ENCODE results near the gene PRR36.

PRR36 gene

DNA sequence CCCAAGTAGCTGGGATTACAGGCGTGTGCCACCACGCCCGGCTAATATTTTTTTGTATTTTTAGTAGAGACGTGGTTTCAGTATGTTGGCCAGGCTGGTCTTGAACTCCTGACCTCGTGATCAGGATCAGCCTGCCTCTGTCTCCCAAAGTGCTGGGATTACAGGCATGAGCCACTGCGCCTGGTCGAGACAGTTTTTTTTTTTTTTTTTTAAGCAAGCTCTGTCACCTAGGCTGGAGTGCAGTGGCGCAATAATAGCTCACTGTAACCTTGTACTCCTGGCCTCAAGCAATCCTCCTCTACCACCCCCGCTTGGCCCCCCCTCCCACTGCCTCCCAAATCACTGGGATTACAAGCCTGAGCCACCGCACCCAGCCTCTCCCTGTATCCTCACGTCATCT, 23.1 kb upstream of the PRR36 start:
- no peak for TF ChIP-seq GATA3 (IDR thresholded peaks at IDR 0.05; ENCODE audit: low read depth, low read length)
- no peak for TF ChIP-seq GATA2 (IDR thresholded peaks at IDR 0.05; ENCODE audit: low read depth, low read length)

DNA sequence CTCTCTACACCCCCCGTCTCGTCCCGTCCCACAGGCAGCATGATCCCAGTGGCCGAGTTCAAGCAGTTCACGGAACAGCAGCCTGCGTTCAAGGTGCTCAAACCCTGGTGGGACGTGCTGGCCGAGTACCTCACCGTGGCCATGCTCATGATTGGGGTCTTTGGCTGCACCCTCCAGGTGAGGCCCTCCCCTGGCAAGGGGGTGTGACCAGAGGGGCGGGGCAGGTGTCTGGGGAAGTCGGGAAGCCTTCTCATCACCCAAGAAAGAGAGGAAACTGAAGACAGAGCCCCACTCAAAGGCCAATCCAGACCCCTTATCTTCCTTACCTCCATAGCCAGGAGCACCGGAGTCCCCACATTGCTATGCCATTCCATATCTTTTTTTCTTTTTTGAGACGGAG, 21.4 kb upstream of the PRR36 start:
- TF ChIP-seq GATA2 (IDR thresholded peaks at IDR 0.05; ENCODE audit: low read depth, low read length) = no peak
- TF ChIP-seq GATA3 (IDR thresholded peaks at IDR 0.05; ENCODE audit: low read depth, low read length) = no peak

DNA sequence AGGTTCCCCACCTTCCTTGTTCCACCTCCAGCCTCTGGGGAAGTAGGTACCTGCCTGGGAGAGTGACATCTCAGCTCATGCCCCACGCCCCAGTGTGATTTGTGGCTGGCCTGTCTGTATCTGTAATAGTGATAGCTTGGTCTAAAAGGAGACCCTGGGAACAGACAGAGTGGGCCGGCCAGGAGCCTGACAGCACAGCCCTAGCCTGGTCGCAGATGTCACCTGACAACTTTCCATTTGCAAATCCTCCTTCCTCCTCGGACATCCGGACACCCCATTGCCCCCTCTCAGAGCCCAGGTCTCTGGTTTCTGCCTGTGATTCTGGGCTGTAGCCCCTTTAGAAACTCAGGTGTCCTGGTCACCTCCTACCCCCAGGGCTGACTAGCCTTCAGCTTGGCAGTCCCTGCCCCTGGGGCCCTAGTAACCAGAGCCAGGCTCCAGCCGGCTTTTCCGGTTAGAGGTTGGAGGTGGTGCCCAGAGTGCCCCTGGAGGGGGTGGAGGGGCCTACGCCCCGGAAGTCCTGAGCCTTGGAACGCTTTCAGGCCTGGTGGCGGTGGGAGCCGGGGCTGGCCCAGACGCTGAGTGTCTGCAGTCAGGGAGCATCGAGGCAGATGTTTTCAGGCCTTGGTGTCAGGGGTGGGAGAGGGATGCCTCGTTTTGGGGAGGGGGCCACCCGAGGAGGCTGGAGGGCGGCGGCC, 20.6 kb upstream of the PRR36 start:
- TF ChIP-seq GATA3 (IDR thresholded peaks at IDR 0.05; ENCODE audit: low read depth, low read length) (no peak), GATA2 (IDR thresholded peaks at IDR 0.05; ENCODE audit: low read depth, low read length) (no peak)

DNA sequence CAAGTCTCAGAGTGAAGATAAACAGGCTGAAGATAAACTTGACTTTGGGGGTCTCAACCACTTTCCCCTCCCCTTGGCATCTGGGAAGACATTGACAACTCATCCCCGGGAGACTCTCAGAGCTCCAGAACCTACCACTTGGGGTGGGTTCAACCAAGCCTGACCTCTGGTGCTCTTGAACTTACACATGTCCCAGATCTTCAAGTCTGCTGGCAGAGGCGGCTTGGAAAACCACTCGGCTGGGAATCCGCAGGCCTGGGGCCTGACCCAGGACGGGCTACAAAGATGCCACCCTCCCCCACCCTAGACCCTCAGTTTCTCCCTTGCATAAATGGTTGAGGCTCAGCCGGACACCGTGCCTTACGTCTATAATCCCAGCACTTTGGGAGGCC, 14.6 kb upstream of the PRR36 start:
- no peak for TF ChIP-seq GATA3 (IDR thresholded peaks at IDR 0.05; ENCODE audit: low read depth, low read length)
- no peak for TF ChIP-seq GATA2 (IDR thresholded peaks at IDR 0.05; ENCODE audit: low read depth, low read length)

DNA sequence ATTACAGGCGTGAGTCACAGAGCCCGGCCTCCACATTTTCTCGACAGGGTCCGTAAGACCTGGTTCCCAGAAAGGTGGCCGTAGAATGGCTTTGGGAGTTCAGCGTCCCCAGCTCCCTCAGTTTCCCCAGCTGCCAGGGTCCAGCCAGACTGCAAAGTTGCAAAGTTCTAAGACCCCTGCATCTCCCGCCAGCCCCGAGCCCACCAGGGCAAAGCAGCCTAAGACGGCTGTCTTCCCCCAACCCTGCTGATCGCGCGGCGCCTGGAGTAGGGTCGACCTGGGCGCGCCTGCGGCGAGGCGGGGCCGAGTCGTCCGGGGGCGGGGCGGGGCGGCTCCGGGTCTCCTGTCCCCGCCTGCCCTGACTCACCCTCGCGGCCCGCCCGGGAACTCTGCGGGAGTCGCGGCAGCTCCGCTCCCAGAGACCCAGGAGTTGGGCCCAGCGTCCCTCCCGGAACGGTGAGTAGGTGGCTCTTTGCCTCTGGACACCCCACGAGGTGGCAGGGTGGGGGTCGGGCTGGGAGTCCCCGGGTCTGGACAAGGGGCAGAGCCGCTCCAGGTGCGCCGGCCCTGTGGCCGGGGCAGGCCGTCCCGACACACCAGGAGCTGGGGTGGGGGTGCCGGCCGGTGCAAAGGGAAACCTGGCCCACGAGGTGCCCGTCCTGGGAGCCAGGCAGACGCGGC, 14.1 kb upstream of the PRR36 start, which contains the start of gene LRRC8E:
TSS of gene LRRC8E (plus strand) at position 366 of the 681 bp plus-strand sequence. CDS start 7,094 bp downstream, outside the sequence.
- TF ChIP-seq GATA3 (IDR thresholded peaks at IDR 0.05; ENCODE audit: low read depth, low read length) = no peak
- TF ChIP-seq GATA2 (IDR thresholded peaks at IDR 0.05; ENCODE audit: low read depth, low read length) = no peak

DNA sequence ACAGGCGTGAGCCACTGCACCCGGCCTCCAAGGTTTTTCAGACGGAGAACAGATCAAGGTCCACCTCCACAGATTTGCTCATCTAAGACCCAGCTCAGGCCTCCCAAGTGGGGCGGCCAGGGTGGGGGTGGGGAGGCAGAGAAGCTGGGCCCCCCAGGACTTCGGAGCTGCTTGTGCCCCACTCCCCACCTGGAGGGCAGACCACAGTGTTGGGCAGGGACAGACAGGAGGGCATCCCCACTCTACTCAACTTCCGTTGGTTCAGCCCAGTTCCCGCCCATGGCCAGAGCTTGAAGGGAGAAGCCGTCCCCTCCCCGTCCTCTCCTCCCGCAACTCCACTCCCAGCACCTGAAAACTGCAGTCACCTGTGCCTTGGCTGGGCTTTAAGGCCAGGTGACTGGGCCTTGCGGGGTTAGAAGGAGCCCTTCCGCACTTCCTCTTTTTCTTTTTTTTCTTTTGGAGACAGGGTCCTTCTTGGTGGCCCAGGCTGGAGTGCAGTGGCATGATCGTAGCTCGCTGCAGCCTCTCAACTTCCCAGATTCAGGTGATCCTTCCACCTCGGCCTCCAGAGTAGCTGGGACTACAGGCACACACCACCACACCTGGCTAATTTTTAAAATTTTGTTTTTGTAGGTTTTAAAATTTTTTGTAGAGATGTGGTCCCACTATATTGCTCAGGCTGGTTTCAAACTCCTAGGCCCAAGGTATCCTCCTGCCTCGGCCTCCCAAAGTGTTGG, 13.4 kb upstream of the PRR36 start:
- TF ChIP-seq GATA3 (IDR thresholded peaks at IDR 0.05; ENCODE audit: low read depth, low read length) (no peak), GATA2 (IDR thresholded peaks at IDR 0.05; ENCODE audit: low read depth, low read length) (no peak)

DNA sequence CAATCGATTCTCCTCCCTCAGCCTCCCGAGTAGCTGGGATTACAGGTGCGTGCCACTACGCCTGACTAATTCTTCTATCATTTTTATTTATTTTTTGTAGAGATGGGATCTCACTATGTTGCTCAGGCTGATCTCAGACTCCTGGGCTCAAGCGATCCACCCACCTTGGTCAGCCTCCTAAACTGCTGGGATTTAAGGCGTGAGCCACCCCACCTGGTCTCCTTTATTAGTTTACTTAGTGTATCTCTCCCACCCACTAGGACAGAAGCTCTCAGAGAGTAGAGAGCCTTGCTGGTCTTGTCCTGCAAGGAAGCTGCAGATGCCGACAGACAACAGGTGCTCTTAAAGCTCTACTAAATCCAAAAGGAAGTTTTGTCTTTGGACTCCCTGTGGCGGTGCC, 11.6 kb upstream of the PRR36 start:
- TF ChIP-seq GATA2 (IDR thresholded peaks at IDR 0.05; ENCODE audit: low read depth, low read length) = no peak
- TF ChIP-seq GATA3 (IDR thresholded peaks at IDR 0.05; ENCODE audit: low read depth, low read length) = no peak

DNA sequence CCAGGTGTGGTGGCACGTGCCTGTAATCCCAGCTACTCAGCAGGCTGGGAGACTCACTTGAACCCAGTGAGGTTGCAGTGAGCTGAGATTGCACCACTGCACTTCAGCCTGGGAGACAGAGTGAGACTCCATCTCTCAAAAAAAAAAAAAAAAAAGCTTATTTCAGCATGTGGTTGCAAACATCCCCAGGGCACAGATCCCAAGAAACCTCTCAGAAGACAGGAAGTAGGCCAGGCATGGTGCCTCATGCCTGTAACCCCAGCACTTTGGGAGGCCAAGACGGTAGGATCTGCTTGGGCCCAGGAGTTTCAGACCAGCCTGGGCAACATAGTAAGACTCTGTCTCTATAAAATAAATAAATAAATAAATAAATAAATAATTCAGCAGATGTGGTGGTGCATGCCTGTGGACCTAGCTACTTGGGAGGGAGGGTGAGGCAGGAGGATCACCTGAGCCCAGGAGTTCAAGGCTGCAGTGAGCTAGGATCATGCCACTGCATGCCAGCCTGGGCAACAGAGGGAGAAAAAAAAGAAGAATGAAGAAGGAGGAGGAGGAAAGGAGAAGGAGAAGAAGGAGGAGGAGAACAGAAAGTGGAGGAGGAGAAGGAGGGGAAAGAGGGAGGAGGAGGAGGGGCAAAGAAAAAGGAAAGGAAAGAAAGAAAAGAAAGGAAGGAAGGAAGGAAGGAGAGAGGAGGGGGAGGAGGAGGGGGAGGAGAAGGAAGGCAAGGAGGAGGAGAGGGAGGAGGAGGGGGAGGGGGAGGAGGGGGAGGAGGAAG, 9.8 kb upstream of the PRR36 start:
- TF ChIP-seq GATA2 (IDR thresholded peaks at IDR 0.05; ENCODE audit: low read depth, low read length) = no peak
- TF ChIP-seq GATA3 (IDR thresholded peaks at IDR 0.05; ENCODE audit: low read depth, low read length) = no peak

DNA sequence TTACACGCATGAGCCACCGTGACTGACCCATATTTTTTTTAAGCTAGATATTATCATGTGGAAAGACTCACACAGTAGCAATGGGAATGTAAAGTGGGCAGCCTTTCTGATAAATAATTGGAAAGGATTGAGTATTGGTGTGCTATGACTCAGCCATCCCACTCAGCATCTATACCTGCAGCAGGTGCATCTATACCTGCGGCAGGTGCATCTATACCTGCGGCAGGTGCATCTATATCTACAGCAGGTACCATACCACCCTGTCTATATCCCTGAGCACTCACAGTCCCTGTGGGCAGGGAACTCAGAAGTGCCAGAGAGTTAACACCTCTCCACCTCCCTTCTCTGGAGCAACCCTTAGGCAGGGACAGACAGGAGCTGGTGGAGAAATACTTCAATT, 8.9 kb upstream of the PRR36 start:
- TF ChIP-seq GATA2 (IDR thresholded peaks at IDR 0.05; ENCODE audit: low read depth, low read length) (no peak), GATA3 (IDR thresholded peaks at IDR 0.05; ENCODE audit: low read depth, low read length) (no peak)

DNA sequence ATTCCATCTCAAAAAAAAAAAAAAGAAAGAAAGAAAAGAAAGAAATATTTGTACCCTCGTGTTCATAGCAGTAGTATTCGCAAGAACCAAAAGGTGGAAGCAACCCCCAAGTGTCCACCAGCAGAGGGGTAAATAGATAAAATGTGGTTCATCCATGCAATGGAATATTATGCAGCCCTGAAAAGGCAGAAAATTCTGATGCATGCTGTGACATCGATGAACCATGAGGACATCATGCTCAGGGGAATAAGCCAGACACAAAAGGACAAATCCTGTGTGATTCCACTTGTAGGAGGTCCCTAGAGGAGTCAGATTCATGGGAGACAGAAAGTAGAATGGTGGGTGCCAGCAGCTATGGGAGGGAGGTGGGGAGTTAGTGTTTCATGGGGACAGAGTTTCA, 7.7 kb upstream of the PRR36 start:
- TF ChIP-seq GATA3 (IDR thresholded peaks at IDR 0.05; ENCODE audit: low read depth, low read length) = no peak
- TF ChIP-seq GATA2 (IDR thresholded peaks at IDR 0.05; ENCODE audit: low read depth, low read length) = no peak

DNA sequence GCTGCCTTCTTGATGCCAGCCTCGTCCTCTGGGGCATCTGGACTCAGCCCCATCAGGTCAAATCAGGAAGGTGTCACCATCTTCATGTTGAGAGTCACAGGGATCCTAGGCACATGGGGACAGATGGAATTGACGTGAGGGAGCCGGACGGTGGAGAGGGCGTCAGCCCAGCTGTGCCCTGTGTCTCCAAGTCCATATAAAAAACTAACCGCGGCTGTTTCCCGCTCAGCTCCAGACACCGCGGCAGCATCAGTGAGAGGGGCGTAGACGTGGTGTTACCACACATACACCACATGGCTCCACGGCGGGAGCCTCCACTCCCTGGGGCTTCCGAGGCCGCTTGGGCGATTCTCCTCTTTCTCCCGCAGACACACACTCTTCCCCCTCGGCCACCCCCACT, 5.6 kb upstream of the PRR36 start:
- TF ChIP-seq GATA3 (IDR thresholded peaks at IDR 0.05; ENCODE audit: low read depth, low read length) = no peak
- TF ChIP-seq GATA2 (IDR thresholded peaks at IDR 0.05; ENCODE audit: low read depth, low read length) = no peak

DNA sequence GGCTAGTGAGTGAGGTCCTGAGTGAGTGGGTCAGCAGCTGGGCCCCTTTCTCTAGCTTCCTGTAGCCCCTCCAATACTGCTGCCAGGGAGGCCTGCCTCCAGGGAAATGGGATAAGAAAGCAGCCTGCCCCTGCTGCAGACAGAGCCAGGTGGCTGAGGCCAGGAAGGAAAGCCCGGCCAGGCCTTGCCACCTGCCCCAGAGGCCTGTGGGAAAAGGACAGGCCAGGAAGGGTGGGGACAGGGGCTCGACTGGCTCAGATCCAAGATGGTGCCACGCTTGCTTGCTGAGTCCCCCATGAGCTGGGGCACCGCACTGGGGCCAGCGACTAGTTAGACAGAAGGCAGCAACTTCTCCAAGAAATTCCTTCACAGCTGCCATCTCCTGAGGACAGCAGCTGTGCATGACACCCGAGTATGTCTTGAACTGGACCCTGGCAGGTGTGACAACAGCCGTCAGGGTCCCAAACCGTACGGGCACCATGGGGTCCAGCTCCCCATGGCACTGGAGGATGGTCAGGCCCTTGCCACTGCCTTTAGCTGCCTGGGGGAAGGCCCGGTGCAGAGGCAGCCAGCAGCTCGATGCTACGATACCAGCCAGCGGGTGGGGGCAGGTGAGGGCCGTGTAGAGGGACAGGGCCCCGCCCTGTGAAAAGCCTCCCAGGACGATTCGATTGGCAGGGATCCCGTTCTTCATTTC, 5.1 kb upstream of the PRR36 start:
- TF ChIP-seq GATA3 (IDR thresholded peaks at IDR 0.05; ENCODE audit: low read depth, low read length) (no peak), GATA2 (IDR thresholded peaks at IDR 0.05; ENCODE audit: low read depth, low read length) (no peak)

DNA sequence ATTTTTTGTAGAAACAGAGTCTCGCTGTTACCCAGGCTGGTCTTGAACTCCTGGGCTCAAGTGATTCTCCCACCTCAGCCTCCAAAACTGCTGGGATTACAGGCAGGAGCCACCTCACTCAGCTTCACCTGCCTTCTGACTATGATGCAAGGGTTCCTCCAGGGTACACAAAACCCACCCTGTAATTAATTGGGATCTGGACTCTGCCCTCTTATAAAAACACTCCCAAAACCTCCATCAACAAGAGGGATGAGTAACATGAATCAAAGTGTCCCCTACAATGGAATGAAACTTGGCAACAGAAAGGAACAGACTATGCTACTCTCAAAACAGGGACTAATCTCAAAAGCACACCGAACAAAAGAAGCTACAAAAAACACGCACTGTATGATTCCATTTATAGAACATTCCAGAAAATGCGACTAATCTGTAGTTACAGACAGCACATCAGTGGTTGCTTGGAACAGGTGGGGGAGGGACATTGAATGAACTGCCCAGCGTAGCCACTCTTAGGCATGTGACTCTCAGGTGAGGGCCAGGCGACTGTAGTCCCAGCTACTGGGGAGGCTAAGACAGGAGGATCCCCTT, 3.2 kb upstream of the PRR36 start:
- no peak for TF ChIP-seq GATA3 (IDR thresholded peaks at IDR 0.05; ENCODE audit: low read depth, low read length)
- no peak for TF ChIP-seq GATA2 (IDR thresholded peaks at IDR 0.05; ENCODE audit: low read depth, low read length)
